GM19239 (cell line): ENCODE results near the gene LOXL1.
"Not testable (repeated sequence)": the region's sequence is repeated elsewhere in the genome, so short reads cannot be mapped to it uniquely, and the experiment has no call there.

Experiments used
- DNase-seq: peaks from one replicate; pipeline ENCODE4 v3.0.0; 2011; ENCODE audit warnings: low spot score; ENCODE audit not compliant: insufficient read length
- FAIRE-seq: peaks from 2 replicates; lab custom pipeline; 2011; peaks lifted over from hg19 to GRCh38; lab: Jason Lieb, UNC

The LOXL1 gene

DNA sequence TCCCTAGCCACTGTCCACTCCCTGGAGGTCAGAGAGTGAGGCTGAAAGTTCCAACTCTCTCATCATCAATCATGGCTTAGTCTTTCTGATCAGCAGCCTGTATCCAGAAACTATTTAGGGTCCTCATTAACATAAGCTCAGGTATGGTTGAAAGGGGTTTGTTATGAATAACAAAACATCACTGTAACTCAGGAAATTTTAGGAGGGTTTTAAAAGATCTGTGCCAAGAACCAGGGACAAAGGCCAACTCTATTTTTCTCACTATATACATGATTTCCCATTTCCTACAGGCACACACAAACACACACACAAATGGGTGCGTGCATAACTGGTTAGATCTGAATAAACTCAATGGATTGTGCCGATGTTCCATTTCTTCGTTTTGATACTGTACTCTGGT, 42.2 kb downstream of the LOXL1 start:
- FAIRE-seq, result no peak
- DNase-seq, result no peak

DNA sequence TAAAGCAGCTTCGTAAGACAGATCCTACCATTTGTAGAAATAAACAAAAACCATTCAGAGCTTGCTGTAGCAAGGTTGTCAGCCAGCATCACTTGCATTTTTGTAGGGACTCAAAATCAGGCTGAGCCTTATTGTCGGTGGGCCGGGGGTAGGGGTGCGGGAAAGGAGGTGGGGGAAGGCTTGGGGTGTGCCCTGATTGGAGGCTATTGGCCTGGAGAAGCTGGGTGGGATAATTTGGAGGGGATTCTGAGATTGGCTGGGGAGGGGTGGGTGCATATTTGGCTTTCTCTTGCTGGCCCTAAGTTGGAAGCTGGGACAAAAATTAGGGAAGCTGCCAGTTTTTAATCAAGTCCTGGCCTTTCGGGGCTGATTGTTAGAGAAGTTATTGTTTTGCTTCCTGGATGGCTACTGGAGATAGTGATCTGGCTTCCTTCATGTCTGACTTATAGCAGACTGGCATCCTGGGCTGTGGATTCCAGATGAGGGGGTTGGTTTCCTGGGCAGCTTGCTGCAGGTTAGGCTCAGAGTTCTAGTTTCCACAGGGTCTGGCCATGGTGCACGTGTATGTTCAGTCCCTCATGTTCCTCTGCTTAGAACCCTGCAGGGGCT, 43.0 kb downstream of the LOXL1 start:
- DNase-seq (no peak), FAIRE-seq (no peak)

GRCh38 chr15:73972984-73973682, 46.9 kb downstream of the LOXL1 start:
- DNase-seq, result peak; percentile 85
- FAIRE-seq, result peak; percentile 93

- FAIRE-seq, DNase-seq: not testable (repeated sequence)
These were observed 47.5 kb downstream of the LOXL1 start for GRCh38 chr15:73973683-73974200.

GRCh38 chr15:73975440-73976125, 49.3 kb downstream of the LOXL1 start:
- FAIRE-seq, DNase-seq: not testable (repeated sequence)

- no peak for DNase-seq
- FAIRE-seq, result no peak
These were observed 52.6 kb downstream of the LOXL1 start for GRCh38 chr15:73978896-73979295.

DNA sequence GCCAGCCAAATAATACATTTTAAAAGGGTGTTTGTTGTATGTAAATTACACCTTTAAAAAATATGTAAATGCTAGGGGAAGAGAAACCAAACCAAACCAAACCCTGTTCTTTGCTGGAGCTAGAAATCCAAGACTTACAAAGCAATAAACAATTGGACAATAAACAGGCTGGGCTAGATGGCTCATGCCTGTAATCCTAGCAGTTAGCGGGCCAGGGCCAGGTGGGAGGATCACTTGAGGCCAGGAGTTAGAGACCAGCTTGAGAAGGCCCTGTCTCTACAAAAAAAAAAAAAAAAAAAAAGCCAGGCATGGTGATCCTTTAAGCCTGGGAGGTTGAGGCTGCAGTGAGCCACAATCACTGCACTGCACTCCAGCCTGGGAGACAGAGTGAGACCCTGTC, 53.4 kb downstream of the LOXL1 start:
- DNase-seq (no peak), FAIRE-seq (no peak)

- DNase-seq (no peak), FAIRE-seq (peak; percentile 76)
These were observed 55.5 kb downstream of the LOXL1 start for GRCh38 chr15:73981761-73982221.

- FAIRE-seq (peak; percentile 83), DNase-seq (no peak)
These were observed 56.1 kb downstream of the LOXL1 start for GRCh38 chr15:73982222-73982962.

GRCh38 chr15:73983211-73983727, 57.0 kb downstream of the LOXL1 start:
- DNase-seq, result no peak
- no peak for FAIRE-seq

- DNase-seq, result no peak
- no peak for FAIRE-seq
These were observed 57.5 kb downstream of the LOXL1 start for GRCh38 chr15:73983773-73984172.

DNA sequence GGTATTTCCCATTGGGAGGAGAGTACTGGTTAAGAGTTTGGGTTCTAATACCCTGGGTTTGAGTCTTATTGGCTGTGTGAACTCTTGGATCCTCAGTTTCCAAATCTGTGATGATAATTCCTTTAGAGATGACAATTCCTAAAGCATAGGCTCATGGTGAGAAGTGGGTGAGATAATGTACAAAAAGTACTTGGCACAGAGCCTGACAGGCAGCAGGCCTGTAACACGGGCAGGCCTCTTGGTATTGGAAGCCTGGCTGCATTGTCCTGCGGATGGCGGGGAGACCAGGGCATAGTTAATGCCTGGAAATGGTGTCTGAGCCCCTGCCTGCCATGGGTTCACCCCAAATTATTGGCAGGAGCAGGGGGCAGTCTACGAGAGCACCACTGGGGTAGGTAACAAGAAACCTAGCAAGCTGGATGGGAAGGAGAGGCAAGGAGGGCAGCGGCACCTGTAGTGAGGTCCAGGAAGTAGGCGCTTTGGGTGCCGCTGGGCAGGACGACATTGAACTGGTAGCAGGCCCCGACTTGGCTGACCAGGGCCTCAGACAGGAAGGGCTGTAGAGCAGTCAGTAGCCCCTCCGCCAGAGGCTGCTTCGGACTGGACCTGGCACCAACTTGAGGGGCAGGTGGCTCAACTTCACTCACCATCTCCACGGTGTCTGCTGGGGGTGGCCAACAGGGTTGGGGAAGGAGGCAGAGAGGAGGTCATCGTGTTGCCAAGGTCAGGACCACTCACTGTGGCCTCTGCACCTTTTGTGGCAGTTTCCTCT, 58.1 kb downstream of the LOXL1 start:
- FAIRE-seq (no peak), DNase-seq (no peak)

- FAIRE-seq (no peak), DNase-seq (no peak)
These were observed 59.0 kb downstream of the LOXL1 start for GRCh38 chr15:73985101-73985873.

GRCh38 chr15:73986055-73986775, 60.0 kb downstream of the LOXL1 start:
- FAIRE-seq (no peak), DNase-seq (no peak)

- FAIRE-seq, result no peak
These were observed 60.5 kb downstream of the LOXL1 start for GRCh38 chr15:73986776-73987056.

GRCh38 chr15:73987250-73987649, 61.0 kb downstream of the LOXL1 start:
- no peak for FAIRE-seq
- DNase-seq, result no peak

More at GRCh38 chr15:73986776-73987056, 60.5 kb downstream of the LOXL1 start:
- DNase-seq, result no peak

DNA sequence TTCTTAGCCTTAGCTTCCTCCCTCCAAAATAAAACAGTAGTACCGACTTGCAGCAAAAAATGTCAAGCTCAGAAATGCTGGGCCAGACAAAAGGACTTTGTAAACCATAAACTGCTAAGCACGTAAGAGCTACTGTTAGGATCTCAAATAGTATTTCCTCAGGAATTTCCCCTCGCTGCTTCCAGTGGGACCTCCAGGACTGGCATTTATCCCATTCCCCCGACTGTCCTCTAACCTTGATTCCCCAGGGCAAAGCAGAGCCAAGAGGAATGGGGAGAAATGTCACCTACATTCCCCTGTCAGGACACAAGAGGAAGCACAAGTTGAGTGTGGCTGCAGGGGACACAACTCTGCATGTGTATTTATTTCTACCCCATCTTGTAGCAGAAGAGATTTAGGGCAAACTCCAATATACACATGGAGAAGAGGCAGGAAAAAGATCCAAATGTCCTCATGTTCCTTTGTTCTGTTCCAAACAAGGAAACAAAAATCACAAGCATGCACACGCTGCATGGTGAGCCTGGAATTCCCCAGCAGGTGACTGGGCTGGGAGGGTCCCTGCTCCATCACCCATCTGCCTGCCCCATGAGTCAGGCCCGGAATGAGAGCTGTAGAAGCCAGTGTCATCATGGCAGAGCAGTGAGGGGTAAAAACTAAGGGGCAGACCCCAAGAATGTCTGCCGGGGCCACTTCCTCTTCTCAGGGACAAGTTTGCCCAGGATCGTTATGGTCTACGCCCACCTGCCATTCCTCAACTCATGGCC, 61.6 kb downstream of the LOXL1 start:
- no peak for DNase-seq
- FAIRE-seq, result no peak
